Keratinocyte (primary cell): ENCODE measurements around the gene CDK13. TPM values are rescaled to one million over a fixed set of nuclear protein-coding genes. Genes with fewer than 3 reads are reported as not detected.

Experiments used
- DNase-seq: peaks from one replicate; pipeline ENCODE4 v3.0.0-alpha.2; 2011; ENCODE audit warnings: low read depth, missing footprints, low spot score
- FAIRE-seq: peaks from 2 replicates; lab custom pipeline; 2011; peaks lifted over from hg19 to GRCh38; lab: Jason Lieb, UNC
- H2AFZ ChIP-seq: 2 replicates; pipeline ENCODE4 v1.6.0; 2012; ENCODE audit warnings: low read length, control low read depth, inconsistent platforms; ENCODE audit not compliant: control insufficient read depth
- H3K27ac ChIP-seq: 2 replicates; pipeline ENCODE4 v1.5.1; 2011; ENCODE audit warnings: low read length; ENCODE audit not compliant: control insufficient read depth, insufficient read depth
- H3K27me3 ChIP-seq: 3 replicates; pipeline ENCODE4 v1.6.0; 2011; ENCODE audit warnings: low read length; ENCODE audit not compliant: control insufficient read depth, insufficient read depth; ENCODE audit errors: extremely low read depth
- H3K36me3 ChIP-seq, 2 experiments: 2 replicates in 1 of 2; 3 replicates in 1 of 2; pipeline ENCODE4 v1.5.1; 2011; ENCODE audit warnings: low read length in 2 of 2, mild to moderate bottlenecking in 1 of 2; ENCODE audit not compliant: control insufficient read depth in 2 of 2, insufficient read depth in 2 of 2; ENCODE audit errors: extremely low read depth in 1 of 2
- H3K4me1 ChIP-seq: 3 replicates; pipeline ENCODE4 v1.5.1; 2011; ENCODE audit warnings: low read length; ENCODE audit not compliant: control insufficient read depth, insufficient read depth; ENCODE audit errors: extremely low read depth
- H3K4me2 ChIP-seq: 3 replicates; pipeline ENCODE4 v1.6.0; 2011; ENCODE audit warnings: low read depth, low read length; ENCODE audit not compliant: control insufficient read depth, insufficient read depth; ENCODE audit errors: extremely low read depth
- H3K4me3 ChIP-seq, 3 experiments: fragments of 200-600 bp in 1 of 3; sonication (generic) in 1 of 3; 2 replicates in 2 of 3; 3 replicates in 1 of 3; pipeline ENCODE4 v1.5.1; 2011 to 2016; ENCODE audit warnings: low read length in 3 of 3, mild to moderate bottlenecking in 3 of 3, control low read depth in 2 of 3, inconsistent platforms in 1 of 3, low read depth in 1 of 3, mixed read lengths in 1 of 3, mixed run types in 1 of 3, moderate library complexity in 1 of 3; ENCODE audit not compliant: control insufficient read depth in 2 of 3, insufficient read depth in 2 of 3; ENCODE audit errors: extremely low read depth in 1 of 3
- H3K79me2 ChIP-seq: 2 replicates; pipeline ENCODE4 v1.6.0; 2012; ENCODE audit warnings: low read length; ENCODE audit not compliant: control insufficient read depth, insufficient read depth
- H3K9ac ChIP-seq: 3 replicates; pipeline ENCODE4 v1.6.0; 2011; ENCODE audit warnings: low read length; ENCODE audit not compliant: control insufficient read depth, insufficient read depth; ENCODE audit errors: extremely low read depth
- H3K9me1 ChIP-seq: 3 replicates; pipeline ENCODE4 v1.6.0; 2011; ENCODE audit warnings: low read length; ENCODE audit not compliant: control insufficient read depth, insufficient read depth; ENCODE audit errors: extremely low read depth
- H3K9me3 ChIP-seq: 2 replicates; pipeline ENCODE4 v1.5.1; 2012; ENCODE audit warnings: low read depth, low read length; ENCODE audit not compliant: control insufficient read depth
- H4K20me1 ChIP-seq: 3 replicates; pipeline ENCODE4 v1.6.0; 2011; ENCODE audit warnings: low read length; ENCODE audit not compliant: control insufficient read depth, insufficient read depth; ENCODE audit errors: extremely low read depth
- CTCF ChIP-seq, 3 experiments: IDR thresholded peaks in 1 of 3; conservative IDR thresholded peaks in 1 of 3; optimal IDR thresholded peaks in 1 of 3; 2 replicates in 2 of 3; 3 replicates in 1 of 3; pipeline versions ENCODE3 to v1.5.1; 2011; ENCODE audit warnings: low read length in 3 of 3, mild to moderate bottlenecking in 3 of 3, moderate library complexity in 2 of 3, control low read depth in 1 of 3, inconsistent platforms in 1 of 3; ENCODE audit not compliant: insufficient read depth in 2 of 3; ENCODE audit errors: extremely low read depth in 1 of 3
- EZH2 ChIP-seq: IDR thresholded peaks from one replicate; pipeline ENCODE4 v1.6.1; 2012; ENCODE audit warnings: inconsistent platforms, mild to moderate bottlenecking, low read length, moderate library complexity
- dilution Hi-C: fragments of 300-500 bp; cut with MboI; formaldehyde crosslinking; loops from one replicate; pipeline ENCODE4 v1.7.0; 2020; ENCODE audit warnings: low sequenced_read_pairs; ENCODE audit not compliant: extremely low pct_ligation_motif_present
- polyA plus RNA-seq, 5 experiments: library from polyadenylated mRNA; depleted of rRNA in 3 of 5; stranded (reverse) in 3 of 5; stranded (forward) in 1 of 5; unstranded in 1 of 5; fragments of >200 nt; gene quantifications; 1 replicate in 1 of 5; 2 replicates in 3 of 5; 3 replicates in 1 of 5; pipeline versions ENCODE4 v1.2.1 to v1.2.3, GENCODE V29; 2011 to 2012; ENCODE audit warnings: missing spikeins in 2 of 5, low read depth in 1 of 5, low replicate concordance in 1 of 5

CDK13 gene
- polyA plus RNA-seq, 1 donor (not counting 4 experiments of a cell fraction or from before 2014, with no cell fraction given): 25.4 TPM

GRCh38 chr7:40019558-40019957 is 69.5 kb downstream of the CDK13 start:
- no peaks in the 10 kb centered on the region for H3K36me3 ChIP-seq

GRCh38 chr7:40024048-40024447 is 74.0 kb downstream of the CDK13 start:
- Histone ChIP-seq H3K9me1 (no peaks in the 10 kb centered on the region), H3K36me3 (peaks cover 0 to 2% of the 10 kb centered on the region in 2 experiments), H3K9ac (no peak overlapping the region), H3K27me3 (no peaks in the 10 kb centered on the region), H3K9me3 (no peaks in the 10 kb centered on the region), H3K27ac (no peak overlapping the region), H2AFZ (no peak overlapping the region), H3K4me2 (no peak overlapping the region), H3K79me2 (no peaks in the 10 kb centered on the region), H3K4me1 (no peaks in the 10 kb centered on the region), H4K20me1 (no peaks in the 10 kb centered on the region), H3K4me3 (no peak overlapping the region)
- TF ChIP-seq CTCF (optimal IDR thresholded peaks at IDR 0.05 in 1 of 3, IDR thresholded peaks at IDR 0.05 in 1 of 3, conservative IDR thresholded peaks at IDR 0.05 in 1 of 3; ENCODE audit: extremely low read depth in 1 of 3, insufficient read depth in 2 of 3, low read length in 3 of 3): no peak
- no peak for TF ChIP-seq EZH2
- DNase-seq (no peak), FAIRE-seq (no peak)
- dilution Hi-C loops: no loop called here

More at GRCh38 chr7:40019558-40019957, 69.5 kb downstream of the CDK13 start:
- Histone ChIP-seq H4K20me1 (no peaks in the 10 kb centered on the region), H3K9ac (no peak overlapping the region), H3K9me3 (no peaks in the 10 kb centered on the region), H3K4me2 (no peak overlapping the region), H3K4me3 (no peak overlapping the region), H3K79me2 (no peaks in the 10 kb centered on the region), H2AFZ (no peak overlapping the region), H3K4me1 (no peaks in the 10 kb centered on the region), H3K9me1 (no peaks in the 10 kb centered on the region), H3K27ac (no peak overlapping the region), H3K27me3 (no peaks in the 10 kb centered on the region)
- DNase-seq (no peak), FAIRE-seq (no peak)
- dilution Hi-C loops: no loop called here
- no peak for TF ChIP-seq CTCF (optimal IDR thresholded peaks at IDR 0.05 in 1 of 3, IDR thresholded peaks at IDR 0.05 in 1 of 3, conservative IDR thresholded peaks at IDR 0.05 in 1 of 3; ENCODE audit: extremely low read depth in 1 of 3, insufficient read depth in 2 of 3, low read length in 3 of 3)
- TF ChIP-seq EZH2: no peak
